Amniotic epithelial cell (primary cell): Measurements from ENCODE around the gene POLR2H.

Experiments
- DNase-seq: peaks from one replicate; pipeline ENCODE4 v3.0.0-alpha.2; 2010; ENCODE audit warnings: low read depth

Gene POLR2H

DNA sequence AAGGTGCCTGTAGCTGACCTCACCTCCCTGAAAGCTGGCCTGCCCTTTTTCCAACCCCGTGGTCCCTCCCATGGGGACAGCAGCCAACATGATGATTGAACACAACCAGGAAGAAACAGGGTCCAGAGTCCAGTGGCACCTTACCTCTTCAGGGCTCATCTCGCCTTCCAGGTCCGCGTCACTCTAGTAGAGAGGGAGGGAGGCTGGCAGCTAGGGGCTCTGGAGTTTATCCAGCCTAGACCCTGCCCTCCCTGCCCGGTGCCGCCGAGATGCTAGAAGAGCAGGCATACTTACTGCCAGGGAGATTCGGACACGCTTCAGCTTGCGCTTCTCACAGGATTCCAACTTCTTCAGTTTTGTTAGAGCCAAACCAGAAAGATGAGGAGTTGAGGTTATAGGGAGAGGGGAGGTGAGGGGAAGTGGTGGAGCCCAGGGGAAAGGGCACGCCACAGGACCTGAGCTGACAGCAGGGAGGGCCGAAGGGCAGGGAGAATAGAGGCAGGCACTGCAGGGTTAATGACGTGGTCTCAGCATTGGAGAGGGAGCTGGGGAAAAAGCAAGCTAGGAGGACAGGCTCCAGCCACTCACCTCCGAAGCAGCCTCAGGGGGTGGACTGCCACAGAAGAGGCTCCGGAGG, 9.2 kb upstream of the POLR2H start:
- DNase-seq = no peak

DNA sequence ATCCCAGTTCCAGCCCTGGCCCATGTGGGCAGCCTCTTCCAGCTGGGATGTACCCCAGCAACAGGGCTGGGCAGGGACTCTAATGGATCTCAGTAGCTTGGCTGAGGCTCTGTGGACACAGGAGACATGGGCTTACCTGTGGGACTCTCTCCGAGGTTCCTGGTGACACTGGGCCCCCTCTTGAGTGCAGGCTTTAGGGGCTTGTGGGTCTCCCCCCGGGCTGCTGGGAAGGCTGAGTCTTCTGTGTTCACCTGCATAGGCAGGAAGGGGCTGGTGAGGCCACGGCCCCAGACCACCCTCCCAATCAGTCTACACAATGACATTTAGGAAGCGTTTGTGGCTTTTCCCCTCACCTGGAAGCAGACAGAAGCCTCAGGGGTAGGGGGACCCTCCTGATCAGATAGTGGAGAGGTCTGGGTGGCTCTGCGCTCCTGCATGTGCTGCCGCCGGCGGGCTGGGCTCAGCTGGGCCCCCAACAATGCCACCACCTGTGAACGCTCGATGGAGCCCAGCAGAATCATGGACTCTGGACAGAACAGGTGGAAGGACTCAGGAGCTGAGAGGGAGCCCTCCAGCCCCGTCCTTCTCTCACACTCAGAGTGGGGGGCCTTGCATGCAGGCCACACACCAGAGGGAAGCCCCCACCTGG, 8.5 kb upstream of the POLR2H start:
- no peak for DNase-seq

DNA sequence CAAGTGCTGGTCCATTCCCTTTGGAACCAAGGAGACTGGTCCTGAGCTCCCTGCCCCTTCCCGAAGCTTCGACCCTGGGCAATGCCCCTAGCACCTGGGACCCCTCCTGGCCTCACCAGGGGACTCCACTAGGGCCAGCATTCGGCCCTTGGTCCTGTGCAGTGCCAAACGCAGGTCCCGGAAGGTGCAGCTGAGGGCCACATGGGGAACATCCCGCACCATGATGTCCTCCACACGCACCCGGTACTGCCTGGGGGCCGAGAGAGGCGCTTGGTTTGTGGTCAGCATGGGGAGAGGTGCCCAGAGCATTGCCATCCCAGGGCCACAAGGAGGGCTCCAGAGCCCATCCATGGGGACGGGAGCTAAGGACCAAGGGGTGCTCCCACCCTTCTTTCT, 8.0 kb upstream of the POLR2H start:
- DNase-seq = no peak

DNA sequence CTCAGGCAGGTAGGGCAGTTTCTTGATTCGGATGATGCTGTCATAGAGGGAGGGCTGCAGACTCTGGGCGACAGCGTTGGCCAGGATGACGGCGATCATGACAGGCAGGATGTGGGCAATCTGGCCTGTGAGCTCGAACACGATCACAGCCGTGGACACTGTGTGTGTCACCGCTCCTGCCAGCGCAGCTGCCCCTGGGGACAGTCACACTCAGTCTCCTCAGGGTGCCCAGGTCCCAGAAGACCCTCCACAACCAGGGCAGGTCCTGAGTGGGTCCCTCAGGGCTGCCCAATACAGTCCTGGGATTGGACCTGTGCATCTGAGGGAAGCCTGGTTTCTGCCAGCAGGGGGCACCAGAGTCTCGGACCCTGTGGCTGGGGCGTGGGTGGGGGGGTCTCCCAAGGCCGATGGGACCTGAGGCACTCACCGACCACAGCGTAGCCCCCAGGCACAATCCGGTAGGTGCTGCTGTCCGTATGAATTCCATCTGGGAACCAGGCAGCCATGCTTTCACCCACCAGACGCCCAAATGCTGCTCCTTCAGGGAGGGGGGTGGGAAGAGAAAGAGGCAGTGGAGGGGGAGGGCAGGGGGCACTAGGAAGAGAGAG, 7.3 kb upstream of the POLR2H start:
- no peak for DNase-seq

DNA sequence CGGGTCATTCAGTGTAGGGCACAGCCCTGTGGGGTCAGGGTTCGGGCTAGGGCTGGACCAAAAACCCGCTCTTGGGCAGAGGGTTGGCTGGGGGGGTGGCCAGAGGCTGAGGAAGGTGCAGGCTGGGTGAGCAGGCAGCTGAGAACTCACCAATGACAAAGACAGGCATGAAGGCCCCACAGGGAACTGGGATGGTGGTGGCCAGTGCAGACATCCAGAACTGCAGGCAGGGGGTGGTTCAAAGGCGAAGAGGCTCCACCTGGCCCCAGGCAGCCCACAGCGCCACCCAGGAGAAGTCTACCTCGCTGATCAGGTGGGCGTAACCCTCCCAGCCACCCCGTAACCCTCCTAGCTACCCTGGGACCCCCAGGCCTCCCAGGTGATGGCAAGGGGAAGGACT, 6.8 kb upstream of the POLR2H start:
- DNase-seq = no peak

DNA sequence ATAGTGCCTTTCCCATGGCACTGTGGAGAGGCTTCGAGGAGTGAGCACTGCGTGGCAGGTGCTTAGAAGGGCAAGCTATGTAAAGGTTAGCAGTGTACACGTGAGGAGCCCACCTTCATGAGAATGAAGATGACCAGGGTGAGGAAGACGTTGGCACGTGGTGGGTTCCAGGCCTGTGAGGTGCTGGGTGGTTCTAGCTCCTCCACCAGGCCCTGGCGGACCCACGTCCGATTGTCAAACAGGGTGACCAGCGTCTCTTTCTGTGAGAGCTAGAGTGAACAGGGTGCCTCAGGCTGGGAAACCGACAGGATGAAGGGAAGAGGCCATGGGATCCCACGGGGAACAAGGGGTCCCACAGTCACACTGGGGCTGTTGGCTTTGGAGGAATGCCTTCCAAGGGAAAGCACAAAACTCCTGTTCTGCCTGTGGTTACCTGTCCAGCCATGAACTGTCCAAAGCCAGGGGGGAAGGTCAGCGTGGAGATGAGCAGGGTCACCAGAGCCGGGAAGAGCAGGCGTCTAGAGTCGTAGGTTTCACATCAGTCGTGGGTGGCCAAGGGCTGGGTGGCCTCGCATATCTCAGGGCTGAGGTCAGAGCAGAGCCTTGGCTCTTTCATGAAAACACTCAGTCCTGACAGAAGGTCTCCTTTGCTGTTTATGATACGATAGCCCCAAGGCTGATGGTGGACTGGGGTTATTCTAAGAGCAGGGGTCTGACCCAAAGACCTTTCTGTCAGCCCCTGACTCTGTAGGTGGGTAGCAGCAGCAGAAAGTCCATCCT, 6.1 kb upstream of the POLR2H start:
- DNase-seq = peak; percentile 31

DNA sequence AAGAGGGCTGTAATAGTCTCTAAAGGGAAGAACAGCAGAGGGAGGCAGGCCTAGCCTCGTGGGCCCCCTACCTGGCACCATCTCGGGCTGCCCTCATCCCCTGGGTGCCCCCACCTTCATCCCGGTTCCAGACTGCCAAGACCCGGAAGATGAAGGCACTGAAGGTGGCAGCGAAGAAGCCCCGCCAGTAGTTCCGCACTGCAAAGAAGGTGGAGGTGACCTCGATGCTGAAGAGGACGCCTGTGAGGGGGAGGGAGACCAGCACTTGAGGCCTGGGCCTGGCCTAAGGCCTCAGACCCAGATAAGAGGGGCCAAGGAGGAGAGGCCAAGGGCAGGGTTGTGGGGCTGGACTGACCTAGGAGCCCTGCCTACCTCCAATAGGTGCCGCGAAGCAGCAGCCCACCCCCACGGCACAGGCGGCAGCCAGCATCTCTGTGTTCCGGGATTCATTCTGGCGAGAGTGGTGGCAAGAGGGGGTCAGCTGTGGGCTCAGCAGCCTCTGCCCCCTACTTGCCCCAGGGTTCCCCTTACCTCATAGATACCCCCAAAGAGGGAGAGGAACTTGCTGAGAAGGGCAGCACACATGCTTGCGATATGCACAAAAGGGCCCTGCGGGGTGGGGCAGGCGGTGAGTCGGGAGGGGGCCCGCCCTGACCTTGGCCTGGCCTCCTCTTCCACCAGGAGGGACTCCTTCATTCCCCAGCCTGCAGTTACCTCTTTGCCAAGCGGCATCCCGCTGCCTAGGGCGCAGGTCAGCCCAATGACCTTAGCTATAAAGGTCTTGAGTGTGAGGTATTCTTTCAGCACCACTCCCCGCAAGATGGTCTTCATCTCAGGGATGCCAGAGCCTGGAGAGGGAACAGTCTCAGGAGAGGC, 4.0 kb upstream of the POLR2H start:
- no peak for DNase-seq

DNA sequence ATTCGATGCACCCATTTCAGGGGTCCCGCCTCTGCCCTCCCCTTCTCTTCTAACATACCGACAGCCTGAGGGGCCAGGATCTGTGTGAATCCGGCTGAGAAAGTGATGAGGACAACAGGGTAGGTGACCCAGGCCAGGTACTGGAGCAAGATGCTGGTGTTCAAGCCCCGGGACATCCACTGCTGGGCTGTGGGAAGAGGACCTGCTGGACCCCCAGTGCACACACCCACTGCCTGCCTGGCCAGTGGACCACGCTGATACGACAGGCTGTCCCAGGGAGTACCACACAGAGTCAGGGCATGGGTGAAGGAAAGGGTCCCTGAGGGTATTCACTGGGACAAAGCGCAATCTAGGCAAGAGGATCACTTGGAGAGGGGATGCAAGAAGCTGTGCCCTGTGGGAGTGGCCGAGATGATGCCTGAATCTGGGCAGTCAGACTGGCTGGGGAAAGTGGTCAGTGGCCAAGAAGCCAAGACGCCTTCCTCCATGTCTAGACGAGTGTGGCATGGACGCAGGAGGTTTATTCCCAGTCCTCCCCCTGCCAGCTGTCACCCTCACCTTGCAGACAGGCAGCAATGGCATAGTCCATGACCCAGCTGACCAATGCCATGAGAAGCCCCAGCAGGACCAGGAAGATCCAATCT, 3.3 kb upstream of the POLR2H start:
- no peak for DNase-seq

DNA sequence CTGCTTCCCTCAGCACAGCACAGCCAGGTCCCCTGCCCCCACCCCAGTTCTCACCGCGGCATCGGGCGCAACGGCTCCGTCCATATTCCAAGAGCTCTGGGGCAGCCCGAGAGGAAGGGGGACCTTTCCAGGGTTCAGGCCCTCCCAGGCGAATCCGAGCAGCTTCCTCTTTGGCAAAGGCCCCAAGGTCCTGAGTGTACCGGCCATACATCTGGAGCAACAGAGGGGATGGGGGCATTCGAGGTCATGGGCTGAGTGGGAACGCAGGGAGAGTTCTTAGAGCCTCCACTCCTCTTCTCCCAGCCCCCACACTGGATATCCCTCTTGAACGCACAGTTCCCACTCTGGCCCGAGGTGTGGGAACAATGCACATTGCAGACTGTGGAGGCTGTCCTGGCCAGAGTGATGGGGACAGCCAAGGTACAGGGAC, 2.6 kb upstream of the POLR2H start:
- no peak for DNase-seq

DNA sequence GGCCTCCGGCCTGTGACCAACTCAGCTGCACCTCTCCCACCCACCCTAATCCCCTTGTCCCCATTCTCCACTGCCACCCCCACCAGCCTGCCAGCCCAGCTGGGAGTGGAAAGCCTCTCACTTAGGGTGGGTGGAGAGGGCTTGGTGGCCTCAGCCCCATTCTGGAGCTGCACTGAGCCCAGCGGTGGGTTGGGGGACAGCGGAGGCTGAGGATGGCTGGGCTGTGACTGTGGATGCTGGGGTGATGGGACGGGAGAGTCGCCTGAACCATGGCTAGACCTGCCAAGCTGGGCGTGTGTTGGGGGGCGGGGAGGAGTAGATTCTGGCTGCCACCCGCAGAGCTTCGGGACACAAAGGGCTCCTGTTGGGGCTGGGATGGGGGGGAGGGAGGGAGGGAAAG, 1.9 kb upstream of the POLR2H start:
- no peak for DNase-seq

DNA sequence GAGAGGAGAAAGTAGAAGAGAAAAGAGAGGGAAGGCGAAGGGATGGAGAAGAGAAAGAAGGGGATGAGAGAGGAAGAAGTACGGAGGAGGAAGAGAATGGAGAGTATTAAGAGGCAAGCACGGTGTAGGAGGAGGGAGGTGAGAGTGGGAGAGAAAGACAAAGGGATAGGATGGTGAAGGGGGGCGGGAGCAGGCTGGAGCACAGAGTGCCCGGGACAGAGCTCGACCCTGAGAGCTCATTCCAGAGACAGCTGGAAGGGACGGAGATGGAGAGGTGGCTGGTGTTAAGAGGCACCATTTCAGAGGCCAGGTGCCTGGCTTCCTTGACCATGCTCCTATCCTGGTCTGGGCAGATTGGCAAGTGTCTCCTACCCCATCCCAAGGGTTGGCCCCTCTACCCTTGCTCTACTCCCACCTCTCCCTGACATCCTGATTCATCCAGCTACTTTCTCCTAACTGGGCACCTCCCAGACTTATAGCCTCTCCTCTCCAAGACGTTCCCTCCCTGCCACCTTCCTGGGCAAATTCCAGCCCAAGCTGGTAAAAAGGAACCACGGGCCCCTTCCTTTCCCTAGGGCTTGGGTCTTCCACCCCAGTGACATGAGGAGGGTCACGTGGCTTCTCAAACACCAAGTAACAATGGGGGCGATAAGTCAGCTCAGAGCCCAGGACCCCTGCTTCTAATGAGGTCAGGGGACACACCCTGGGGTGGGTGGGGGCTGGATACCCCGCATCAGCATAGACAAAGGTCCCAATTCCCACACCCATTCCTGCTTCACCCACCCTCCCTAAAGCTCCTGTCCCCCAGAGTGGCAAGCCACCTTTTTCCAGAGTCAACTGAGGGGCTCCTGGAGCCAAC, 1.2 kb upstream of the POLR2H start:
- no peak for DNase-seq

DNA sequence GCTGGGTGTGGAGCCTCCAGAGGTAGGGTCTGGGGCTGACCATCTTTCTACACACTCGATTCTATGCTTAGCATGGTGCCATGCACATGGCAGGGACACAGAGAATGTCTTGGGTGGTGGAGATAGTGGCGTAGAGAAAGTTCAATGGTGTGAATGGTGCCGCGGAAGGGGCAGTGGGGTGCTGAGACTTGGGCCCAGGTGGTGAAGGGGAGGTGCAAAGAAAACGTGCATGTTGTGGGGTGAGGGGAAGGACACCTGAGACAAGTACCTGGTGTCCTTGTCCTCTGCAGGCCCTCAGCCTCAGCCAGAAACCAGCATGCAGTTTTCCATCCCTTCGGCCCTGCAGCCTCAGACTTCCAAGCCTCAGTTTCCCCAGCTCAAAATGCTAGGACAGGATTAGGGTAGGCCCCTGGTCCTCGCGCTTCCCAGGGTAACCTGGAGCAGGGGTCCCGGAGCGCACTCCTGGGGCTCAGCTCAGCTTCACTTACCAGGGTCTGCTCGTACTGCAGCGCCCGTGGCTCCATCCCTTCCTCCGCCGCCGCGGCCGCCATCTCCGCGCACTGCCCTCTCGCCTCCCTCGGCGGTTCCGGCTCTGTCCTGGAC, 480 bp upstream of the POLR2H start:
- DNase-seq = no peak

DNA sequence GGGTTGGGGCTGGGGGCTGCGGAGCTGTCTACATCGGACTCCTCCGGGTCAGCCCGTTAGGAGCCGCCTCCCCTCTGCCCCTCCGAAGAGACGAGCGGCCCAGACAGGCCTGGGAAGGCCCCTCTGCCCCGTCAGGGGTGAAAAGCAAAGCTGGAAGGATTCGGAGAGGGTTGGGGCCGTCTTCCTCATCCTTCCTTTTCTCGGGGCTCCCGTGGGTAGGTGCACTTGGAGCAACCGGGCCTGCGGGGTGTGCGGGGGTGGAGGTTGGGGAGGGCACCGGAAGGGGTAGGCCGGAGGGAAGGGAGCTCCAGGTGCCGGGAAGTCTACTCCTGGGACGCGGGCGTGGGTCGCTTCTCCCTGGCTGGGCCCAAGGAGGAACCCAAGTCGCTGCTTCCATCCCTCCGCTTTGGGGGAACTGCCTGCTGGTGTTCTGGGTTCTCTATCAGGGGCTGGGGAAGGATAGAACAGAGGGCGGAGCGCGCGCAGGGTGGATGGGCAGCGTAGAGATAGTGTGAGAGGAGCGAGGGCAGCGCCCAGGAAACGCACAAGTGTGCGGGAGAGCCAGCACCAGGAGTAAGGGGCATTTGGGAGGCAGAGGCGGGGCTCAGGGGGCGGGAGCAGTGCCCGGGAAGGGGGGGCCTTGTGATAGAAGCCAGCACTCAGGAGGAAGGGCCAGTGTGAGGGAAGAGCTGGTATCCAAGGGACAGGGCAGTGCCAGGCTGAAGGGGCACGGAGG, 590 bp downstream of the POLR2H start:
- DNase-seq = peak; percentile 45

DNA sequence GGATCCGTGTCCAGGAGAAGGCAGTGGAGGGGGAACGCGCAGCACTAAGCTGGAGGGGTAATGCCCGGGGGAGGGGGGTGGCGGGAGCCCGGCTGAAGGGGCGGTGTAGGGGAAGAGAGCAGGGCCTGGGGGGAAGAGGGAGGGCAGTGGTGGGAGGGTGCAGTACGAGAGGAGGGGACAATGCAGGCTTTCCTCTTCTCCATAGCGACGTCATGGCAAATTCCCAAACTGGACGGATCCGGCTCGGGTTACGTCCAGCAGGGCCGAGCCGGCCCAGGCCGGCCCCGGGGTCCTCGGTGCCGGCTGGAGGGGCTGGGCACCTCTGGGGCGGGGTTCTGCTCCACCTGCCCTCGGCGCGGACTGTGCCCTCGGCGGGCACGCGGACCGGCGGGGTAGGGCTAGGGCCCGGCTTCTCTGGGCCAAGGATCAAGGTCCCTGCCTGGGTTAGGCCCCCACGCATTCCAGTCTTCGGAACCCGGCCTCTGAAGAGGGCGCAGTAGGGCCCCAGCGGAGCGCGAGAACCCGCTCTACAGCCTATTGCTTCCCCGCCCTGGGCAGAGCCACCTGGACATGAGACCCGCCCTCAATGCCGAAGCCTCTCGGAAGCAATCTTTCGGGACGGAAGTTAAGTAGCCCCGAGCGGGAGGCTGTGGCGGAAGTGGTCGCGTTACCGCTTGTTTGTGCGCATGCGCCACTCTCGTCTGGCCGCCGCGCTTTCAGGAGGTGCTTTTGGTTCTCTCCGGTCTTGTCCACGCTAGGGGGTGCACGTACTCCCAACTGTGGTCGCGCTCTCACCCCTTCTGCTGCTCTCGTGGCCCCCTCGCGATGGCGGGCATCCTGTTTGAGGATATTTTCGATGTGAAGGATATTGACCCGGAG, 1.4 kb downstream of the POLR2H start:
- DNase-seq = peak; percentile 94

DNA sequence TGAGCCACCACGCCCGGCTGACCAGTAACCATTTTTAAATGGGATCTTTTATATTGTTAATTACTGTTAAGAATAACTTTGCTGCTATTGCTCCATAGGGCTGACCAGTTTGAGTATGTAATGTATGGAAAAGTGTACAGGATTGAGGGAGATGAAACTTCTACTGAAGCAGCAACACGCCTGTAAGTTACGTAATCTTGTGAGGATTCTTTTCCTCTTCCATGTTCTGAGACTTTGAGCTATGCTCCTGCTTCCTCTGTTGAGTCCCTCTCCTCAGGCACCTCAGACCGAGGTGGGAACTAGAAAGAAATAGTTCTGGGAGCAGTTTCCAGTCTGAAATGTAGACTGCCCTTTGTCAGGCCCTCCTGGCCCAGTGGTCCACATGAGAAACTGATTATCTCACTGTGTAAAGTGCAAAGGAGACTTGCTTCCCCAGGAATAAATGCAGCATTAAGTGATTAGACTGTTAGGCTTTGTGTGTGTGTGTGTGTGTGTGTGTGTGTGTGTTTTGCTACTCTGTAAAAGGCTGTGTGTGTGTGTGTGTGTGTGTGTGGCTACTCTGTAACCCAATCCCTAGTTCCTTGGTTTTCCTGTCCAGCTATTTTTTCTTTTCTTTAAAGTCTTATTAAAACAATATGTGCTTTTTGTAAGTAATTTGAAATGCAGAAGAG, 5.2 kb downstream of the POLR2H start:
- DNase-seq = no peak

DNA sequence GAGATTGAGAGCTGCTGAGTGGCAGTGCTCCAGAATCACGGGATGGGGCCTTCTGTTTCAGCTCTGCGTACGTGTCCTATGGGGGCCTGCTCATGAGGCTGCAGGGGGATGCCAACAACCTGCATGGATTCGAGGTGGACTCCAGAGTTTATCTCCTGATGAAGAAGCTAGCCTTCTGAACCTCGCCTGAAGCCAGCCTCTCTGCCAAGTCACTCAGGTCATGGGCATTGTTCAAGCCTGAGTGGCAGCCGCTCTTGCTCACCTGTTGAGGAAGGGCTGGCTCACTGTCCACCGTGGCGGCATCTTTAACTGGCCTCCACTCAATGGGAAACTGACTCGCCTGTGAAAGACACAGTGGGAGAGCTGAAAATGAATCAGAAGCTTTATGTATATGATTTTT, 6.6 kb downstream of the POLR2H start:
- DNase-seq = no peak

DNA sequence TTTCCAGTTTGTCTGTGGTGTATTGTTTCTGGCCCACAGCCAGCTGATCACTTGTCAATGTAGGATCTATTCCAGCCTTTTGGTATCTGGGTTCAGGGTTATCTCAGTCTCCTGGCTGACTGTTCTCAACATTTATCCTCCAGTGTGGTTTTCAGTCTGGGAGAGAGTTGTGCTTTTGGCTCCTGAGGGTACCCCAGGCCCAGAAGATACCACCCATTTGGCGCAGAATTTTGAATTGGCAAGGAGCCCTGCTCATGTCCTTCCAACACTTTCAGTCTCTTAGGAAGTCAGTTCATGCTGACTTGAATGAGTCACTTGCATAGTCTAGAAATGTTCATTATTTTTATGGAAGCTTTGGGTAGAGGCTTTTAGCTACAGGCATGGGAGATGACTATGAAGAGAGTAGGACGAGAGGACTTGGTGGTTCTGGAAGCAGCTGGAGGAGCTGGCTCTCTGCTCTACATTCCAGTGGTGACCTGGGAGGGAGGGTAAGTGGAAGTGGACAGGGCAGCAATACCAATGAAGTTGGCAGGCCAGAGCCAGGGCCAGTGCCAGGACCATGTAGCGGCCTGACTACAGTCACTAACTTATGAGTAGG, 7.2 kb downstream of the POLR2H start:
- DNase-seq = peak; percentile 18
